Nephron progenitor cell (in vitro differentiated cells): Measurements from ENCODE around the gene TEX2.

Source experiments
- DNase-seq: peaks from one replicate; pipeline ENCODE4 v3.0.0; 2021
- H3K27ac Mint-ChIP-seq: 2 replicates; pipeline ENCODE4 v1.8.0; 2021; ENCODE audit warnings: mild to moderate bottlenecking, moderate library complexity, mixed read lengths
- H3K27me3 Mint-ChIP-seq: 2 replicates; pipeline ENCODE4 v1.8.0; 2021; ENCODE audit warnings: mild to moderate bottlenecking, low read depth, mixed read lengths; ENCODE audit not compliant: poor library complexity
- H3K36me3 Mint-ChIP-seq: 2 replicates; pipeline ENCODE4 v1.8.0; 2021; ENCODE audit warnings: low read depth, mixed read lengths
- H3K4me1 Mint-ChIP-seq: 2 replicates; pipeline ENCODE4 v1.8.0; 2021; ENCODE audit warnings: mixed read lengths
- H3K4me3 Mint-ChIP-seq: 2 replicates; pipeline ENCODE4 v1.8.0; 2021; ENCODE audit warnings: mild to moderate bottlenecking, moderate library complexity, mixed read lengths
- H3K9me3 Mint-ChIP-seq: 2 replicates; pipeline ENCODE4 v1.8.0; 2021; ENCODE audit warnings: mild to moderate bottlenecking, moderate library complexity, mixed read lengths
- TF ChIP-seq, protein P1 (sequence below): fragments of 200-600 bp; sonication (generic); IDR thresholded peaks from 2 replicates; pipeline ENCODE4 v1.5.0; 2021; ENCODE audit warnings: antibody characterized with exemption

Gene TEX2

DNA sequence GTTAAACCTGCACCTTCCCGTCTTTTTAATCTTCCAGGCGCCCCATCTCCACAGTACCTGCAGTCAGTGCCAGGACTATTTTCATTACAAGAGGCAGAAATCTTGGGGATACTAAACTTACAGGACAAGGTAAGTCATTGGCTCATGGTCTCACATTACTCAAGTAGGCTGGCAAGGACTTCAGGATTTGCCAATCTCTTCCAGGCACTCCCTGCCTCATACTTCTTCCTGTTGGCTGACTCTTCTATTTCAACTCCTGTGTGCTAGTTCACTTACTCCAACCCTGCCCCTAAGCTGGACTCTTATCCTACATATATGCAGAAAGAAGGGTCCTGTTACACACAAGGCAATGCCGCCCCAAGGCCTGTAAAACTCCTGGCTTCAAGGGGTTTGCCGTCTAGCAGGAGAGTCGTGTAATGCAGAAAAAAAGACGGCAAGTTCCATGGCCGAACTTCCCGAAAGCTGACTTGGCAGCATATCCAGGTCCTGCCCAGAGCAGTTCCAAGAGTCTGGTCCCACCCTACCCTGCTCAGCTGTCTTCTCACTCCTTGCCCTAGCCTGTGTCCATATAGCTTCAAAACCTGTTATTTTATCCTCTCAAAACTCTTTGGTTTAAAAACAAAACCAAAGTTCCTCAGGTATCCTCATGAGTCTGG, 147.9 kb downstream of the TEX2 start:
- H3K9me3 Mint-ChIP-seq, result no peaks in the 10 kb centered on the region

DNA sequence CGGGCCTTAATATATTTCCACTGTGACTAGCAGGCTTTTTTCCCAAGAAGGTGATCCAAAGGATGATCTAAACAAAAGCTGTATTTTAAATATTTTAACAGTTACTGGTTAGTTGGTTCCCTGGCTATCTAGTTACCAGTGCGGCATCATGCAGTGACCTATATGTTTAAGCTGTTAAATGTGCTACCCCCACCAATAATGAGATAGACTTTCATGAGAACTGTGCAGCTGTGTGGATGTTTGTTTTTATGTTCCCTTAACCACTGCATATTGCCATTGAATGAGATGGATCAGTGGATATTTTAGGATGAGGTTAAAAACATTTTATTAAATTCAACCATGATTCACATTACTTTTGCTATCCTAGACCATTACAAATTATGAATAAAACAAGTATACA, 150.1 kb downstream of the TEX2 start:
- TF ChIP-seq, protein P1, sequence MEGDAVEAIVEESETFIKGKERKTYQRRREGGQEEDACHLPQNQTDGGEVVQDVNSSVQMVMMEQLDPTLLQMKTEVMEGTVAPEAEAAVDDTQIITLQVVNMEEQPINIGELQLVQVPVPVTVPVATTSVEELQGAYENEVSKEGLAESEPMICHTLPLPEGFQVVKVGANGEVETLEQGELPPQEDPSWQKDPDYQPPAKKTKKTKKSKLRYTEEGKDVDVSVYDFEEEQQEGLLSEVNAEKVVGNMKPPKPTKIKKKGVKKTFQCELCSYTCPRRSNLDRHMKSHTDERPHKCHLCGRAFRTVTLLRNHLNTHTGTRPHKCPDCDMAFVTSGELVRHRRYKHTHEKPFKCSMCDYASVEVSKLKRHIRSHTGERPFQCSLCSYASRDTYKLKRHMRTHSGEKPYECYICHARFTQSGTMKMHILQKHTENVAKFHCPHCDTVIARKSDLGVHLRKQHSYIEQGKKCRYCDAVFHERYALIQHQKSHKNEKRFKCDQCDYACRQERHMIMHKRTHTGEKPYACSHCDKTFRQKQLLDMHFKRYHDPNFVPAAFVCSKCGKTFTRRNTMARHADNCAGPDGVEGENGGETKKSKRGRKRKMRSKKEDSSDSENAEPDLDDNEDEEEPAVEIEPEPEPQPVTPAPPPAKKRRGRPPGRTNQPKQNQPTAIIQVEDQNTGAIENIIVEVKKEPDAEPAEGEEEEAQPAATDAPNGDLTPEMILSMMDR, result no peak
- no peak for DNase-seq
- no peaks in the 10 kb centered on the region for H3K9me3 Mint-ChIP-seq
- peaks cover 7% of the 10 kb centered on the region for H3K27me3 Mint-ChIP-seq
- no peak overlapping the region for H3K27ac Mint-ChIP-seq
- H3K36me3 Mint-ChIP-seq, result peaks cover 4% of the 10 kb centered on the region
- H3K4me1 Mint-ChIP-seq, result peaks cover 10% of the 10 kb centered on the region
- H3K4me3 Mint-ChIP-seq, result no peak overlapping the region

More for the DNA sequence above, 147.9 kb downstream of the TEX2 start:
- peaks cover 16% of the 10 kb centered on the region for H3K4me1 Mint-ChIP-seq
- no peak overlapping the region for H3K4me3 Mint-ChIP-seq
- TF ChIP-seq, protein P1, result no peak
- H3K36me3 Mint-ChIP-seq, result peaks cover 4% of the 10 kb centered on the region
- no peak overlapping the region for H3K27ac Mint-ChIP-seq
- no peak for DNase-seq
- peaks cover 7% of the 10 kb centered on the region for H3K27me3 Mint-ChIP-seq

DNA sequence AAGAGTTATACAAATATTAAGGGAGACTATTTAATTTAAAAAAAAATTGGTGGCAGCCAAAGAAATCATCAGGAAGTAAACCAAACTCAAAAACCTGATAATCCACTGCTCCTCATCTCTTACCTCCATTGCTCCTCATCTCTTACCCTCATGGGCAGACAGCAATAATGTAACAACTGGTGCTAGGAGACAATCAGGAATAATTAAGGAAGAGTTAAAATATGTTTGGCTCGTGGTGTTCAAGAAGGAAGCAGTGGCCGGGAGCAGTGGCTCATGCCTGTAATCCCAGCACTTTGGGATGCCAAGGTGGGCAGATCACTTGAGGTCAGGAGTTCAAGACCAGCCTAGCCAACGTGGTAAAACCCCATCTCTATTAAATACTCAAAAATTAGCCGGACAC, 151.2 kb downstream of the TEX2 start:
- Mint-ChIP-seq H3K9me3 (no peaks in the 10 kb centered on the region), H3K36me3 (no peaks in the 10 kb centered on the region), H3K27me3 (peaks cover 4% of the 10 kb centered on the region), H3K4me3 (no peak overlapping the region), H3K4me1 (peaks cover 14% of the 10 kb centered on the region), H3K27ac (no peak overlapping the region)
- TF ChIP-seq, protein P1, result no peak
- no peak for DNase-seq

DNA sequence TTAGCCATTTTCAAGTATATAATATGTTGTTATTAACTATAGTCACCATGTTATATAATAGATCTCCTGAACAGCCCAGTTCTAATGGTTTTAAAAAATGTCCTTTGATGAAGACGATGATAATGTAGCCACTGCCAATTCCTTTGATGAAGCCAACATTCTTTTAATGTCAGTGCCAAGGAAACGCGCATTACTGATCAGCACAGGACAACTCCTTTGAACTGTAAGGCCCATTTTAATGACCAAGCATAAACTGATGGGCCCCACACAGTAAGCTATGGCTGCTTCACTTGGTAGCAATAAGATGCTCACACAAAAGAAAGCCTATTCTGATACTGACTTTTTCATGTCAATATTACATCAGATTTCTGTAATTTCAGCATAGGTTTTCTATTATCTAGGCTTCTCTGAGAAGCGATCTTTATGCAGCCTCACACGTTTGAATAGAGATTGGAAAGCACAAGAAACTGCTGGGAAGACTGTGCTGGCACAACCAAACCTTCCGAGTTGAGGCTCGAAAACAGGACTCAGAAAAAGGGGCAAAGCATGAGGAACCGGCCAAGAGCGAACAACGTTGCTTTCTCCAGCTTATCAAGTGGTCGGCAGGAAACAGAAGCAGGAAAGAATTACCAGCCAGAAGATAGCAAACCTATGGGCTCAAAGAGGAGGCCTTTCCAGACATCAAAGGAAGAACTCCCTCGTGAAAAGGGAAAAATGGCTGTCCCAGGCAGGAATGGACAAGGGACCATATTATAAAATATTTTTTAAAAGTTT, 152.5 kb downstream of the TEX2 start:
- DNase-seq, result no peak
- Mint-ChIP-seq H3K27me3 (peaks cover 3% of the 10 kb centered on the region), H3K4me1 (peaks cover 14% of the 10 kb centered on the region), H3K9me3 (no peaks in the 10 kb centered on the region), H3K27ac (no peak overlapping the region), H3K36me3 (no peaks in the 10 kb centered on the region), H3K4me3 (no peak overlapping the region)
- TF ChIP-seq, protein P1, result no peak

DNA sequence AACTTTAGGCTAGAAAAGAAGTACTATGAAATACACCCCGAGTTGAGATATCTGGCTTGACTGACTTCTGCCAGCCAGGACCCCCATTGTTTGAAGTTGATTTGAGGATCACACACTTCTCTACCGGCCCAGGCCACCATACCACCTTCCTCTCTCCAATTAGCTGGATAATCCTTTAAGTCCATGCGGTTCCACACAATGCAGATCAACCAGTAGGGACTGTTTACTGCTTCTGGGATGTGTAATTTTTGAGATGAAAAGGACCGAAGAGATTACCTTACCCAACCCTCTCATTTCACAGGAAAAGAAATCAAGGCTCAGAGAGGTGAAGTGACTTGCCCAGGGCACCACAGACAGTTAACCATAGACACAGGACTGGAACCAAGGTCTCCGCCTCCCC, 153.7 kb downstream of the TEX2 start:
- peaks cover 14% of the 10 kb centered on the region for H3K4me1 Mint-ChIP-seq
- TF ChIP-seq, protein P1, result no peak
- DNase-seq, result no peak
- H3K27ac Mint-ChIP-seq, result no peak overlapping the region
- no peaks in the 10 kb centered on the region for H3K27me3 Mint-ChIP-seq
- H3K4me3 Mint-ChIP-seq, result no peak overlapping the region
- H3K9me3 Mint-ChIP-seq, result no peaks in the 10 kb centered on the region
- H3K36me3 Mint-ChIP-seq, result no peaks in the 10 kb centered on the region
